Liver (tissue), 9 donors: Measurements from ENCODE around the gene FAM13A. TPM values are rescaled to one million over a fixed set of nuclear protein-coding genes. Genes with fewer than 3 reads are reported as not detected.

Source experiments
- DNase-seq: peaks from one replicate; pipeline ENCODE4 v3.0.0-alpha.2; 2017; ENCODE audit warnings: low spot score
- H3K27ac ChIP-seq, 2 donors: one replicate each; pipeline ENCODE4 v1.7.0; 2013; ENCODE audit warnings: inconsistent platforms in 2 of 2, low read length in 2 of 2, control low read depth in 1 of 2, low read depth in 1 of 2, mild to moderate bottlenecking in 1 of 2
- H3K27me3 ChIP-seq, 4 donors: one replicate each; pipeline versions ENCODE4 v1.6.1 to v1.7.0; 2013; ENCODE audit warnings: low read length in 3 of 4, inconsistent platforms in 1 of 4, mild to moderate bottlenecking in 1 of 4, moderate library complexity in 1 of 4; ENCODE audit not compliant: control insufficient read depth in 4 of 4, insufficient read depth in 4 of 4
- H3K36me3 ChIP-seq, 4 donors: one replicate each; pipeline versions ENCODE4 v1.6.1 to v1.7.0; 2013; ENCODE audit warnings: low read length in 3 of 4, mild to moderate bottlenecking in 3 of 4, low read depth in 1 of 4, moderate library complexity in 1 of 4; ENCODE audit not compliant: control insufficient read depth in 4 of 4, insufficient read depth in 3 of 4
- H3K4me1 ChIP-seq, 4 donors: one replicate each; pipeline versions ENCODE4 v1.6.1 to v1.7.0; 2013; ENCODE audit warnings: low read length in 3 of 4, mild to moderate bottlenecking in 3 of 4, moderate library complexity in 1 of 4; ENCODE audit not compliant: control insufficient read depth in 4 of 4, insufficient read depth in 4 of 4
- H3K4me3 ChIP-seq, 3 donors: one replicate each; pipeline versions ENCODE4 v1.6.1 to v1.7.0; 2013; ENCODE audit warnings: low read length in 3 of 3, control low read depth in 1 of 3, low read depth in 1 of 3, mild to moderate bottlenecking in 1 of 3
- H3K9ac ChIP-seq, 2 donors: one replicate each; pipeline ENCODE4 v1.7.0; 2013; ENCODE audit warnings: low read length in 2 of 2, mild to moderate bottlenecking in 2 of 2, moderate library complexity in 2 of 2, control low read depth in 1 of 2, low read depth in 1 of 2
- H3K9me3 ChIP-seq, 4 donors: one replicate each; pipeline versions ENCODE4 v1.6.1 to v1.7.0; 2013; ENCODE audit warnings: low read length in 3 of 4; ENCODE audit not compliant: control insufficient read depth in 4 of 4
- ATF3 ChIP-seq: IDR thresholded peaks from 2 replicates; pipeline ENCODE4 v1.6.1; 2016; ENCODE audit warnings: antibody characterized with exemption
- CTCF ChIP-seq: fragments of 150-350 bp; IDR thresholded peaks from 2 replicates; pipeline ENCODE4 v1.5.1; 2017; ENCODE audit warnings: improper control_type of control experiment, low read depth, low read length; ENCODE audit not compliant: missing input control
- EGR1 ChIP-seq, 2 donors: IDR thresholded peaks; 2 replicates each; pipeline ENCODE4 v1.6.1; 2016 to 2018; ENCODE audit warnings: antibody characterized with exemption in 2 of 2, low read depth in 2 of 2
- FOXA1 ChIP-seq: IDR thresholded peaks from 2 replicates; pipeline ENCODE4 v1.6.1; 2016; ENCODE audit warnings: antibody characterized with exemption
- FOXA2 ChIP-seq: IDR thresholded peaks from 2 replicates; pipeline ENCODE4 v1.6.1; 2016; ENCODE audit warnings: antibody characterized with exemption
- GABPA ChIP-seq, 2 donors: IDR thresholded peaks in 1 of 2; conservative IDR thresholded peaks in 1 of 2; 2 replicates each; pipeline ENCODE4 v1.6.1; 2016; ENCODE audit warnings: antibody characterized with exemption in 2 of 2, mild to moderate bottlenecking in 1 of 2, moderate library complexity in 1 of 2
- HNF4A ChIP-seq, 2 donors: conservative IDR thresholded peaks; 2 replicates each; pipeline ENCODE4 v1.6.1; 2016; ENCODE audit warnings: antibody characterized with exemption in 2 of 2, mild to moderate bottlenecking in 2 of 2
- HNF4G ChIP-seq: IDR thresholded peaks from 2 replicates; pipeline ENCODE4 v1.6.1; 2016; ENCODE audit warnings: antibody characterized with exemption
- JUND ChIP-seq, 2 donors: IDR thresholded peaks; 2 replicates each; pipeline ENCODE4 v1.6.1; 2016; ENCODE audit warnings: antibody characterized with exemption in 2 of 2
- NR2F2 ChIP-seq: IDR thresholded peaks from 2 replicates; pipeline ENCODE4 v1.6.1; 2016; ENCODE audit warnings: antibody characterized with exemption
- RAD21 ChIP-seq, 2 donors: IDR thresholded peaks; 2 replicates each; pipeline ENCODE4 v1.6.1; 2016; ENCODE audit warnings: antibody characterized with exemption in 2 of 2, mild to moderate bottlenecking in 2 of 2
- RXRA ChIP-seq, 2 donors: IDR thresholded peaks; 2 replicates each; pipeline ENCODE4 v1.6.1; 2017 to 2018; ENCODE audit warnings: antibody characterized with exemption in 2 of 2, mild to moderate bottlenecking in 1 of 2
- SP1 ChIP-seq: IDR thresholded peaks from 2 replicates; pipeline ENCODE4 v1.6.1; 2018; ENCODE audit warnings: antibody characterized with exemption, mild to moderate bottlenecking
- TAF1 ChIP-seq: conservative IDR thresholded peaks from 2 replicates; pipeline ENCODE4 v1.6.1; 2016; ENCODE audit warnings: antibody characterized with exemption, mild to moderate bottlenecking
- YY1 ChIP-seq: IDR thresholded peaks from 2 replicates; pipeline ENCODE4 v1.6.1; 2016; ENCODE audit warnings: antibody characterized with exemption, mild to moderate bottlenecking
- WGBS: extraction: QIAGEN DNeasy Blood & Tissue Kit; methylation state at CpG from one replicate; pipeline ENCODE4 v1.1.7; 2013; 5-methylcytosine and 5-hydroxymethylcytosine counted together
- polyA plus RNA-seq, 2 donors: library from polyadenylated mRNA; stranded (reverse) in 1 of 2; unstranded in 1 of 2; fragments of 200-250 nt in 1 of 2; fragments of >200 nt in 1 of 2; fragmentation: Nextera tagmentation in 1 of 2; extraction: Ambion mirVana in 1 of 2; gene quantifications; one replicate each; pipeline versions ENCODE4 v1.2.1 to v1.2.3, GENCODE V29; 2013 to 2015
- total RNA-seq, 2 donors: library from RNA; depleted of rRNA; stranded (reverse); fragments of >200 nt; gene quantifications; one replicate each; pipeline ENCODE4 v1.2.3, GENCODE V29; 2014
- TF ChIP-seq, protein P1 (sequence below): IDR thresholded peaks from 2 replicates; pipeline ENCODE4 v1.6.1; 2016; ENCODE audit warnings: antibody characterized with exemption
- TF ChIP-seq, protein P2 (sequence below): IDR thresholded peaks from 2 replicates; pipeline ENCODE4 v1.6.1; 2016; ENCODE audit warnings: antibody characterized with exemption, mild to moderate bottlenecking
- TF ChIP-seq, protein P3 (sequence below): IDR thresholded peaks from 2 replicates; pipeline ENCODE4 v1.6.1; 2016; ENCODE audit warnings: antibody characterized with exemption
- donor health status: healthy.
- donor health status: healthy.
- donor health status: healthy.
- donor health status: healthy.
- donor health status: healthy.

The FAM13A gene
- total and polyA plus RNA-seq, 4 donors, result 14.9 to 52.9 (median 27.6) TPM

DNA sequence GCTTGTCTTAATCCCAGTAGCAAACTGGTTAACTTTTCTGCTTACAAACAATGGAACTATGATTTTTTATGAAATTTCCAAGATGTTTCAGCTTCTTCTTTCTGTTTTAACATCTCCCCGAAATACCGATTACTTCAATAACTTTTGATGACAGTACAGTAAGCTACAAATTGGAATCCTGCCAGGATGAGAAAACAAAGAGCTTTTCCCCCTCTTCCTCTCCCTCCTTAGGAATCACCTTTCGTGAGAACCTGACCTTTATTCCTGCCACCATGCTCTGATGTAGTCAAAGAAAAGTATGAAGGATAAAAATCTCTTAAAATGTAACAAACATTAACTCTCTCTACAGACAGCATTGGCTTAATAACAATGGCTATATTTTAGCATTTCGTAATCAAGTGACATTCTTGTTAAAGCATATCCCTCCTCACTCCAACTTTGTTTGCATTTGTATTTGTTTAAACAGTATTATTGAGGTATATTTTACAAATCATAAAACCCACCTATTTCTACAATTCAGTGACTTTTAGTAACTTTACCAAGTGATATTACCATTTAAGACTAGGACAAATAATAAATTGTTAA is 210.7 kb downstream of the FAM13A start:
- no peaks in the 10 kb centered on the region for H3K36me3 ChIP-seq
- TF ChIP-seq FOXA2, result no peak
- TF ChIP-seq RXRA (IDR thresholded peaks at IDR 0.05), result no peak
- TF ChIP-seq HNF4A (conservative IDR thresholded peaks at IDR 0.05), result no peak
- TF ChIP-seq JUND (IDR thresholded peaks at IDR 0.05), result no peak
- no peak for TF ChIP-seq NR2F2
- no peak for TF ChIP-seq GABPA (IDR thresholded peaks at IDR 0.05 in 1 of 2, conservative IDR thresholded peaks at IDR 0.05 in 1 of 2)
- TF ChIP-seq, protein P1, sequence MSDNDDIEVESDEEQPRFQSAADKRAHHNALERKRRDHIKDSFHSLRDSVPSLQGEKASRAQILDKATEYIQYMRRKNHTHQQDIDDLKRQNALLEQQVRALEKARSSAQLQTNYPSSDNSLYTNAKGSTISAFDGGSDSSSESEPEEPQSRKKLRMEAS, result no peak
- TF ChIP-seq, protein P2, sequence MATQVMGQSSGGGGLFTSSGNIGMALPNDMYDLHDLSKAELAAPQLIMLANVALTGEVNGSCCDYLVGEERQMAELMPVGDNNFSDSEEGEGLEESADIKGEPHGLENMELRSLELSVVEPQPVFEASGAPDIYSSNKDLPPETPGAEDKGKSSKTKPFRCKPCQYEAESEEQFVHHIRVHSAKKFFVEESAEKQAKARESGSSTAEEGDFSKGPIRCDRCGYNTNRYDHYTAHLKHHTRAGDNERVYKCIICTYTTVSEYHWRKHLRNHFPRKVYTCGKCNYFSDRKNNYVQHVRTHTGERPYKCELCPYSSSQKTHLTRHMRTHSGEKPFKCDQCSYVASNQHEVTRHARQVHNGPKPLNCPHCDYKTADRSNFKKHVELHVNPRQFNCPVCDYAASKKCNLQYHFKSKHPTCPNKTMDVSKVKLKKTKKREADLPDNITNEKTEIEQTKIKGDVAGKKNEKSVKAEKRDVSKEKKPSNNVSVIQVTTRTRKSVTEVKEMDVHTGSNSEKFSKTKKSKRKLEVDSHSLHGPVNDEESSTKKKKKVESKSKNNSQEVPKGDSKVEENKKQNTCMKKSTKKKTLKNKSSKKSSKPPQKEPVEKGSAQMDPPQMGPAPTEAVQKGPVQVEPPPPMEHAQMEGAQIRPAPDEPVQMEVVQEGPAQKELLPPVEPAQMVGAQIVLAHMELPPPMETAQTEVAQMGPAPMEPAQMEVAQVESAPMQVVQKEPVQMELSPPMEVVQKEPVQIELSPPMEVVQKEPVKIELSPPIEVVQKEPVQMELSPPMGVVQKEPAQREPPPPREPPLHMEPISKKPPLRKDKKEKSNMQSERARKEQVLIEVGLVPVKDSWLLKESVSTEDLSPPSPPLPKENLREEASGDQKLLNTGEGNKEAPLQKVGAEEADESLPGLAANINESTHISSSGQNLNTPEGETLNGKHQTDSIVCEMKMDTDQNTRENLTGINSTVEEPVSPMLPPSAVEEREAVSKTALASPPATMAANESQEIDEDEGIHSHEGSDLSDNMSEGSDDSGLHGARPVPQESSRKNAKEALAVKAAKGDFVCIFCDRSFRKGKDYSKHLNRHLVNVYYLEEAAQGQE, result no peak
- TF ChIP-seq, protein P3, sequence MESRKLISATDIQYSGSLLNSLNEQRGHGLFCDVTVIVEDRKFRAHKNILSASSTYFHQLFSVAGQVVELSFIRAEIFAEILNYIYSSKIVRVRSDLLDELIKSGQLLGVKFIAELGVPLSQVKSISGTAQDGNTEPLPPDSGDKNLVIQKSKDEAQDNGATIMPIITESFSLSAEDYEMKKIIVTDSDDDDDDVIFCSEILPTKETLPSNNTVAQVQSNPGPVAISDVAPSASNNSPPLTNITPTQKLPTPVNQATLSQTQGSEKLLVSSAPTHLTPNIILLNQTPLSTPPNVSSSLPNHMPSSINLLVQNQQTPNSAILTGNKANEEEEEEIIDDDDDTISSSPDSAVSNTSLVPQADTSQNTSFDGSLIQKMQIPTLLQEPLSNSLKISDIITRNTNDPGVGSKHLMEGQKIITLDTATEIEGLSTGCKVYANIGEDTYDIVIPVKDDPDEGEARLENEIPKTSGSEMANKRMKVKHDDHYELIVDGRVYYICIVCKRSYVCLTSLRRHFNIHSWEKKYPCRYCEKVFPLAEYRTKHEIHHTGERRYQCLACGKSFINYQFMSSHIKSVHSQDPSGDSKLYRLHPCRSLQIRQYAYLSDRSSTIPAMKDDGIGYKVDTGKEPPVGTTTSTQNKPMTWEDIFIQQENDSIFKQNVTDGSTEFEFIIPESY, result no peak
- TF ChIP-seq TAF1, result no peak
- no peak for TF ChIP-seq CTCF
- TF ChIP-seq YY1, result no peak
- no peak for TF ChIP-seq FOXA1
- no peak for TF ChIP-seq RAD21 (IDR thresholded peaks at IDR 0.05)
- no peak for TF ChIP-seq SP1
- no peak for TF ChIP-seq HNF4G
- no peak for TF ChIP-seq ATF3
- TF ChIP-seq EGR1 (IDR thresholded peaks at IDR 0.05; ENCODE audit: low read depth in 2 of 2), result no peak
- H3K27ac ChIP-seq, result no peak overlapping the region
- 66% methylated on average over 4 of the region's 4 CpGs for WGBS
- H3K27me3 ChIP-seq, result no peaks in the 10 kb centered on the region
- H3K9ac ChIP-seq, result no peak overlapping the region
- H3K9me3 ChIP-seq, result no peaks in the 10 kb centered on the region
- DNase-seq, result no peak
- H3K4me1 ChIP-seq, result no peaks in the 10 kb centered on the region
- H3K4me3 ChIP-seq, result no peak overlapping the region
